ENCODE measurements around the gene CARTPT. TPM values are rescaled to one million over a fixed set of nuclear protein-coding genes. Genes with fewer than 3 reads are reported as not detected.

The CARTPT gene
- polyA plus RNA-seq, 3 donors = not detected

DNA sequence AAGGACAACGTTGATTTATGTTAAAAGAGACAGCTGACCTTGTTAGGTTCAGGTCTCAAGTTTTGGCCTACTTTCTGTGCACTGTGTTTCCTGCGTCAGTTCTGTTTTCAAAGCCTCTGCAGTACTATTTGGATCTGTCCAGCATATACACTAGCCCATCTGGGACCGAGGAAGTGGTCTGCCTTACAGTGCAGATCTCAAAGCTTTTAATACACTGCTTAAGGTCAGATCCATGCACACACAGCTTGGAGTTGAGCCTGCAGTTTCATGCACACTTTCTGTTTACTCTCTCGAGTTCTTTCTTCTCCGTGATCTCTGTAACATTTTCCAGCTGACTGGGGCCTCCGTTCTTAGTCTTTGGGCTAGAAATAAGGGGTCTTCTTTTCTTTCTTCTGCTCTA is 24.1 kb downstream of the CARTPT start:
- no peaks in the 10 kb centered on the region for H4K20me1 ChIP-seq (ENCODE audit: insufficient read depth, low read length)
- Mint-ChIP-seq H3K9me3 (peaks cover 0 to 3% (median 0%) of the 10 kb centered on the region in 7 donors), H3K27me3 (ENCODE audit: low read depth in 3 of 3) (peaks cover 0 to 3% (median 3%) of the 10 kb centered on the region in 3 donors), H3K4me1 (no peaks in the 10 kb centered on the region), H3K36me3 (no peaks in the 10 kb centered on the region), H3K27ac (no peak overlapping the region), H3K4me3 (no peak overlapping the region)
- no peaks in the 10 kb centered on the region for H3K27me3 ChIP-seq (ENCODE audit: control insufficient read depth in 2 of 2, insufficient read depth in 2 of 2, low read length in 2 of 2)
- H3K27ac ChIP-seq (ENCODE audit: low read depth in 1 of 2, low read length in 2 of 2) = no peak overlapping the region
- H3K79me2 ChIP-seq (ENCODE audit: insufficient read depth, low read length) = no peaks in the 10 kb centered on the region
- intact Hi-C loops (cut with micrococcal nuclease) = no loop called here
- no peaks in the 10 kb centered on the region for H3K9me3 ChIP-seq (replicated peaks in 1 of 2; ENCODE audit: control insufficient read depth in 1 of 2, insufficient read depth in 1 of 2, low read length in 2 of 2)
- no peak overlapping the region for H2AFZ ChIP-seq (ENCODE audit: insufficient read depth, low read depth, low read length, poor library complexity, severe bottlenecking)
- no peaks in the 10 kb centered on the region for H3K4me1 ChIP-seq (ENCODE audit: control insufficient read depth in 1 of 2, insufficient read depth in 2 of 2, low read length in 2 of 2)
- no peak overlapping the region for H3K9ac ChIP-seq (ENCODE audit: insufficient read depth, low read length, poor library complexity, severe bottlenecking)
- no peak for DNase-seq
- H3K4me3 ChIP-seq (replicated peaks in 1 of 3; ENCODE audit: low read depth in 2 of 3, low read length in 3 of 3) = no peak overlapping the region
- H3K36me3 ChIP-seq (replicated peaks in 1 of 2; ENCODE audit: control insufficient read depth in 1 of 2, insufficient read depth in 2 of 2, low read length in 2 of 2) = no peaks in the 10 kb centered on the region
- no peak overlapping the region for H3K4me2 ChIP-seq (replicated peaks; ENCODE audit: extremely low read depth, low read length, poor library complexity, severe bottlenecking)
- TF ChIP-seq, protein P1, sequence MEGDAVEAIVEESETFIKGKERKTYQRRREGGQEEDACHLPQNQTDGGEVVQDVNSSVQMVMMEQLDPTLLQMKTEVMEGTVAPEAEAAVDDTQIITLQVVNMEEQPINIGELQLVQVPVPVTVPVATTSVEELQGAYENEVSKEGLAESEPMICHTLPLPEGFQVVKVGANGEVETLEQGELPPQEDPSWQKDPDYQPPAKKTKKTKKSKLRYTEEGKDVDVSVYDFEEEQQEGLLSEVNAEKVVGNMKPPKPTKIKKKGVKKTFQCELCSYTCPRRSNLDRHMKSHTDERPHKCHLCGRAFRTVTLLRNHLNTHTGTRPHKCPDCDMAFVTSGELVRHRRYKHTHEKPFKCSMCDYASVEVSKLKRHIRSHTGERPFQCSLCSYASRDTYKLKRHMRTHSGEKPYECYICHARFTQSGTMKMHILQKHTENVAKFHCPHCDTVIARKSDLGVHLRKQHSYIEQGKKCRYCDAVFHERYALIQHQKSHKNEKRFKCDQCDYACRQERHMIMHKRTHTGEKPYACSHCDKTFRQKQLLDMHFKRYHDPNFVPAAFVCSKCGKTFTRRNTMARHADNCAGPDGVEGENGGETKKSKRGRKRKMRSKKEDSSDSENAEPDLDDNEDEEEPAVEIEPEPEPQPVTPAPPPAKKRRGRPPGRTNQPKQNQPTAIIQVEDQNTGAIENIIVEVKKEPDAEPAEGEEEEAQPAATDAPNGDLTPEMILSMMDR (IDR thresholded peaks at IDR 0.05) = no peak
- WGBS (ENCODE audit: insufficient coverage) = 80% methylated on average over 3 of the region's 6 CpGs

GRCh38 chr5:71744009-71744790 is 25.1 kb downstream of the CARTPT start:
- TF ChIP-seq, protein P1 (IDR thresholded peaks at IDR 0.05) = no peak
- Mint-ChIP-seq H3K9me3 (peaks cover 0 to 3% (median 0%) of the 10 kb centered on the region in 7 donors), H3K4me3 (no peak overlapping the region), H3K36me3 (no peaks in the 10 kb centered on the region), H3K4me1 (no peaks in the 10 kb centered on the region), H3K27me3 (ENCODE audit: low read depth in 3 of 3) (peaks cover 0 to 3% (median 3%) of the 10 kb centered on the region in 3 donors), H3K27ac (no peak overlapping the region)
- Histone ChIP-seq H2AFZ (ENCODE audit: insufficient read depth, low read depth, low read length, poor library complexity, severe bottlenecking) (no peak overlapping the region), H3K4me3 (replicated peaks in 1 of 3; ENCODE audit: low read depth in 2 of 3, low read length in 3 of 3) (no peak overlapping the region), H4K20me1 (ENCODE audit: insufficient read depth, low read length) (no peaks in the 10 kb centered on the region), H3K79me2 (ENCODE audit: insufficient read depth, low read length) (no peaks in the 10 kb centered on the region), H3K36me3 (replicated peaks in 1 of 2; ENCODE audit: control insufficient read depth in 1 of 2, insufficient read depth in 2 of 2, low read length in 2 of 2) (no peaks in the 10 kb centered on the region), H3K9ac (ENCODE audit: insufficient read depth, low read length, poor library complexity, severe bottlenecking) (no peak overlapping the region), H3K27ac (ENCODE audit: low read depth in 1 of 2, low read length in 2 of 2) (no peak overlapping the region), H3K27me3 (ENCODE audit: control insufficient read depth in 2 of 2, insufficient read depth in 2 of 2, low read length in 2 of 2) (no peaks in the 10 kb centered on the region), H3K9me3 (replicated peaks in 1 of 2; ENCODE audit: control insufficient read depth in 1 of 2, insufficient read depth in 1 of 2, low read length in 2 of 2) (no peaks in the 10 kb centered on the region), H3K4me1 (ENCODE audit: control insufficient read depth in 1 of 2, insufficient read depth in 2 of 2, low read length in 2 of 2) (no peaks in the 10 kb centered on the region), H3K4me2 (replicated peaks; ENCODE audit: extremely low read depth, low read length, poor library complexity, severe bottlenecking) (no peak overlapping the region)
- intact Hi-C loops (cut with micrococcal nuclease) = no loop called here
- no peak for DNase-seq
- WGBS (ENCODE audit: insufficient coverage) = 58% methylated on average over 6 of the region's 7 CpGs

All from CD14-positive monocyte (primary cell).